HG03354 (cell line): Measurements from ENCODE around the gene ELF1.
"Not testable (repeated sequence)": the region's sequence is repeated elsewhere in the genome, so short reads cannot be mapped to it uniquely, and the experiment has no call there.

ENCODE experiments used
- ATAC-seq: cut with Tn5 transposase; IDR thresholded peaks from one replicate; pipeline ENCODE4 v1.9.1; 2021; ENCODE audit warnings: mild to moderate bottlenecking; ENCODE audit not compliant: unreplicated experiment, poor library complexity, severe bottlenecking

Gene ELF1

GRCh38 chr13:40966298-40966697 lies 52.8 kb downstream of the ELF1 start:
- no peak for ATAC-seq

GRCh38 chr13:40963927-40964326 lies 55.2 kb downstream of the ELF1 start:
- ATAC-seq, result no peak

GRCh38 chr13:40961826-40962225 lies 57.3 kb downstream of the ELF1 start:
- no peak for ATAC-seq

GRCh38 chr13:40961214-40961613 lies 57.9 kb downstream of the ELF1 start:
- ATAC-seq, result peak; percentile 70

- ATAC-seq, result no peak
Measured at GRCh38 chr13:40960716-40961115, 58.4 kb downstream of the ELF1 start.

- ATAC-seq, result no peak
Measured at GRCh38 chr13:40958655-40959054, 60.5 kb downstream of the ELF1 start.

- no peak for ATAC-seq
Measured at GRCh38 chr13:40946485-40946884, 72.6 kb downstream of the ELF1 start.

- ATAC-seq, result no peak
Measured at GRCh38 chr13:40943073-40943472, 76.0 kb downstream of the ELF1 start.

- ATAC-seq, result no peak
Measured at GRCh38 chr13:40941581-40941980, 77.5 kb downstream of the ELF1 start.

- ATAC-seq, result no peak
Measured at GRCh38 chr13:40940841-40941240, 78.3 kb downstream of the ELF1 start.

- ATAC-seq, result peak; percentile 77
Measured at GRCh38 chr13:40933508-40934204, 85.5 kb downstream of the ELF1 start.

GRCh38 chr13:40932252-40932651 lies 86.9 kb downstream of the ELF1 start:
- no peak for ATAC-seq

GRCh38 chr13:40931719-40932118 lies 87.4 kb downstream of the ELF1 start:
- no peak for ATAC-seq

- not testable (repeated sequence) for ATAC-seq
Measured at GRCh38 chr13:40929883-40930282, 89.2 kb downstream of the ELF1 start.

GRCh38 chr13:40928980-40929379 lies 90.1 kb downstream of the ELF1 start:
- ATAC-seq, result no peak

- no peak for ATAC-seq
Measured at GRCh38 chr13:40927929-40928328, 91.2 kb downstream of the ELF1 start.

GRCh38 chr13:40923867-40924266 lies 95.2 kb downstream of the ELF1 start:
- no peak for ATAC-seq

GRCh38 chr13:40922437-40923040 lies 96.6 kb downstream of the ELF1 start:
- no peak for ATAC-seq

- no peak for ATAC-seq
Measured at GRCh38 chr13:40920826-40921225, 98.3 kb downstream of the ELF1 start.

- not testable (repeated sequence) for ATAC-seq
Measured at GRCh38 chr13:40919901-40920300, 99.2 kb downstream of the ELF1 start.

- ATAC-seq, result no peak
Measured at GRCh38 chr13:40916207-40916998, 102.7 kb downstream of the ELF1 start.
